ENCODE results near the gene CAPRIN1.

The CAPRIN1 gene, protein sequence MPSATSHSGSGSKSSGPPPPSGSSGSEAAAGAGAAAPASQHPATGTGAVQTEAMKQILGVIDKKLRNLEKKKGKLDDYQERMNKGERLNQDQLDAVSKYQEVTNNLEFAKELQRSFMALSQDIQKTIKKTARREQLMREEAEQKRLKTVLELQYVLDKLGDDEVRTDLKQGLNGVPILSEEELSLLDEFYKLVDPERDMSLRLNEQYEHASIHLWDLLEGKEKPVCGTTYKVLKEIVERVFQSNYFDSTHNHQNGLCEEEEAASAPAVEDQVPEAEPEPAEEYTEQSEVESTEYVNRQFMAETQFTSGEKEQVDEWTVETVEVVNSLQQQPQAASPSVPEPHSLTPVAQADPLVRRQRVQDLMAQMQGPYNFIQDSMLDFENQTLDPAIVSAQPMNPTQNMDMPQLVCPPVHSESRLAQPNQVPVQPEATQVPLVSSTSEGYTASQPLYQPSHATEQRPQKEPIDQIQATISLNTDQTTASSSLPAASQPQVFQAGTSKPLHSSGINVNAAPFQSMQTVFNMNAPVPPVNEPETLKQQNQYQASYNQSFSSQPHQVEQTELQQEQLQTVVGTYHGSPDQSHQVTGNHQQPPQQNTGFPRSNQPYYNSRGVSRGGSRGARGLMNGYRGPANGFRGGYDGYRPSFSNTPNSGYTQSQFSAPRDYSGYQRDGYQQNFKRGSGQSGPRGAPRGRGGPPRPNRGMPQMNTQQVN

DNA sequence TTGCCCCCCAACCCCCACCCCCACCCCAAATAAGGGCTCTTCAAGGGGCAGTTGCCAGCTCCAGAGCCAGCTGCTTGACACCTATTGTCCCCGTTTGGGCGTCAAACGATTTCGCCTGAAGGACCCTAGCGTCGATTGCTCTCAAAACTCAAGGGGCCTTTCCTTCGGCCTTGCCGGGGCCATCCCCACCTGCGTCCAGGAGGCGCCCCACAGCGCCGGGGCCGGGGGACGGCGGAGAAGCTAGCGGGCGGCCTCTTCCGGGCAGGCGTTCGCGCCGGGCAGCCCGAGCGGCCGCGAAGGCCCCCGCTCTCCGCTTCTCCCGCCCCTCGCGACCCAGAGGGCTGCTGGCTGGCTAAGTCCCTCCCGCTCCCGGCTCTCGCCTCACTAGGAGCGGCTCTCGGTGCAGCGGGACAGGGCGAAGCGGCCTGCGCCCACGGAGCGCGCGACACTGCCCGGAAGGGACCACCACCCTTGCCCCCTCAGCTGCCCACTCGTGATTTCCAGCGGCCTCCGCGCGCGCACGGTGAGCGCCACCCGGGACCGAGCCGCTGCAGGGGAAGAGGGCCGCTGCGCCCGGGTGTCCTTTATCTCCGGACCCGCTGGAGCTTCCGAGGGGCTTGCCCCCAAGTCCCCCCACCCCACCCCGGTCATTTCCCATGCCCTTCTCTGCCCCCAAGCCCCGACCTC lies at the start of gene CAPRIN1:
Gene CAPRIN1, plus strand, starts transcription at position 383 of the 687 bp plus-strand sequence. CDS start 690 bp downstream, outside the sequence.
- peak; percentile 69 for DNase-seq

- DNase-seq = no peak
These were observed 49.1 kb upstream of the CAPRIN1 start for GRCh38 chr11:34002420-34002819.

- DNase-seq = no peak
These were observed 47.3 kb upstream of the CAPRIN1 start for GRCh38 chr11:34004236-34004635.

- DNase-seq = no peak
These were observed 44.7 kb upstream of the CAPRIN1 start for GRCh38 chr11:34006876-34007275.

DNA sequence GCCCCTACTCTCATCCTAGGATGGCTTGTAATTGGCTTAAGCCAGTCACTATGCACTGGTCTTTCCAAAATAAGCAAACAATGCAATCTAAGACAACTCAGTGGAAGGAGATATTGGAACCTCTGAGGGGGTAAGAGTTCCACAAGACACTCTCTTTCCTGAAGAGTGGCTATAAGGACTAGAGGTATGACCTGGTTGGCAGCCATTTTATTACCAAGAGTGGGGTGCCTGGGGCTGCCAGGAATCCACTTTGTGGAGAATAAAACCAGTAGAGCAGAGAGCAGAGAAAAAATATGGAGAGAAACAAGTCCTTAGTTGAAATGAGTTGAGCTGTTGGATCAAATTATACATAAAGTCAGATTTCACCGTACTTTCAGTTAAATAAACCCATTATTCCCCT lies 38.8 kb upstream of the CAPRIN1 start:
- no peak for DNase-seq

DNA sequence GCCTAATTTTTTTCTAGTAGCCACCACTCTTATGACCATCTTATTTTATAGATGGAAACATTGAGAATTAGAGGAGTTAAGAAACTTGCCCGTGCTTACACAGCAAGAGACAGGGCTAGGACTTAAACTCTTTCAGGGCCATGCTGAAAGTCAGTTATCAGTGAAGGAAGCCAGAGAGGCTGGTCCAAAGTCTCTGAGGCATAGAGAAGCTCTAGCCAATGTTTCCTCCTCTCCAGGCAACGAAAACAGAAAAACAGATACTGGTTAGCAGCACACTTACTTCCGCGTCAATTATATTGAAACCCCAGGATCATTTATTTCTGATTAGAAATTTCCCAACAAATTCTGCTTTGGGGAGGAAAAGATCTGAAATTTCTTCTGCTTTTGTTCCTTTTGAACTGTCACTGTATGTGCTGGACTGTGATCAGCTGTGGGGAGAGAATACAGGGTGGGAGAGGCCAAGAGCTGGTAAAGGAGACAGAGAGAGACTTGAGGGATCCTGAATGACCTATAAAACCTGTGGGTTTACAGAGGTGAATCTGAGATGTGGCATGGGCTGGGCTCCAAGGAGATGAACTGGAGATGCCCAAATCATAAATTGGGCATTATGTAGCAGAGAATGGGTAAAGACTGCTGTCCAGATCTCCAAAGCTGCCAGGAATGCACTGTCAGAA lies 37.5 kb upstream of the CAPRIN1 start:
- no peak for DNase-seq

GRCh38 chr11:34021977-34022735 lies 29.4 kb upstream of the CAPRIN1 start:
- DNase-seq = no peak

DNA sequence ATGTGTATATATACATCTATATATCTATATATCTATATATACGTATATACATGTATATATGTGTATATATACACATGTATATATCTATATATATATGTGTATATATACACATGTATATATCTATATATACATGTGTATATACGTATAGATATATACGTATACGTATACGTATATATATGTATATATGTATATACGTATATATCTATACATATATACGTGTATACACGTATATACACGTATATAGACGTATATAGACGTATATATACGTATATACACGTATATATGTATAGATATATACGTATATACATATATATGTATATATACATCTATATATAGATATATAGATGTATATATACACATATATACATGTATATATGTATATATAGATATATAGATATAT lies 25.1 kb upstream of the CAPRIN1 start:
- no peak for DNase-seq

- no peak for DNase-seq
These were observed 23.8 kb upstream of the CAPRIN1 start for GRCh38 chr11:34027516-34028408.

DNA sequence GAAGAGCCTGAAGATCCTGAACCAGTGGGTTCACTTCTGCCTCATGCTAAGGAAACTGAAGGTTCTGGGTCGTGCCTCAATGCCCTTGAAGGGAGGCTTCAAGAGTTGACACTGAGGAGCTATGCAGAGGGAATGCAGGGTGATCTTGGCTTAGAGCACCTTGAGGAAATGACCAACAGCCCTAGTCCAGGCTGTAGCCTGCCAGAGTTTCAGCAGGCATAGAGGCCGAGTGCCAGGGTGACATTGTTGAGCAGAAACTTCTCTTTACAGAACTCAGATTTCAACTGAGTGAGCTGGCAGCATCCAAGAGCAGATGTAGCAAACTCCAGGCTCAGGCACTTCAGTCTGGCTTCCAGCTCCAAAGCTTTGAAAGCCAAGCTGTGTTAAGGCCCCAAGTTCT lies 23.1 kb upstream of the CAPRIN1 start:
- DNase-seq = no peak

DNA sequence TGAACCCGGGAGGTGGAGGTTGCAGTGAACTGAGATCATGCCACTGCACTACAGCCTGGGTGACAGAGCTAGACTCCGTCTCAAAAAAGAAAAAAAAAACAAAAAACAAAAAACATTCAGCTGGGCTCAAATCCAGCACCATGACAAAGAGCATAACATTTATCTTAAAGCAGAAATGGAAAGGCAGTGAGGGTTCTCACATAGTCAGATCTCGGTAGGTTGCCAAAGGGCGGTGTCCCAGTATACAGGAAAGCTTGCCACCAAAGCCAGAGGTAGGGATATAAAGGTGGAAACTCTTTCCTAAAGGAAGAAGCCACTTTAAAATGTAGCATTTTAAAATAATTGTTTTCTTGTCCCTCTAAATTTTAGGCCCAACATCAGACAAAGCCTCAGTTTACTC lies 22.4 kb upstream of the CAPRIN1 start:
- DNase-seq = no peak

DNA sequence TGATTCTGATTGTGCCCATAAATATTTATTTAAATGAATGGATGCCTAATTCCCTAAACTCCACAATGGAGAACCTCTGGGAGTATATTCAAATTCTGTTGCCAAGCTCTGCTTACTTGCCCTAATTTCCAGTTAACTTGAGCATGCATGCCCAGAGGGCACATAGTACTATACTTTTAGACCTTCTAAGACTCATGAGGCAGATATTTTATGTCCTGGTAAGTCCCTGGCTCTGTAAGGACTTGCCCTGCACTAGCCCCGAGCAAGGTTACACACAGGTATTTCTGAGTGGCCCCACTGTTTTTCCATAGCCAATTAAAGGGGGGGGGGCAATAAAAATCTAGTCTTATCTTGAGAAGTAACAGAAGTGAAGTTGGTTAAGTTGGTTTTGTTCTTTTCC lies 21.1 kb upstream of the CAPRIN1 start:
- no peak for DNase-seq

DNA sequence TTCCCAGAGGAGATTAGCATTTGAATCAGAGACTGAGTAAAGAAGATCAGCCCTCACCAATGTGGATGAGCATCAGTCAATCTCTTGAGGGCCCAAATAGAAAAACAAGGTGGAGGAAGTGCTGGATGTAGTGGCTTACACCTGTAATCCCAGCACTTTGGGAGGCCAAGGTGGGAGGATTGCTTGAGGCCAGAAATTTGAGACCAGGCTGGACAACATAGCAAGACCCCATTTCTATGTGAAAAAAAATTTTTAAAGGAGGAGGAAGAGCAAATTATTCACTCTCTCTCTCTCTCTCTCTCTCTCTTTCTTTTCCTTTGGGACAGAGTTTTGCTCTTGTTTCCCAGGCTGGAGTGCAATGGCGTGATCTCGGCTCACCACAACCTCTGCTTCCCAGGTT lies 18.1 kb upstream of the CAPRIN1 start:
- no peak for DNase-seq

DNA sequence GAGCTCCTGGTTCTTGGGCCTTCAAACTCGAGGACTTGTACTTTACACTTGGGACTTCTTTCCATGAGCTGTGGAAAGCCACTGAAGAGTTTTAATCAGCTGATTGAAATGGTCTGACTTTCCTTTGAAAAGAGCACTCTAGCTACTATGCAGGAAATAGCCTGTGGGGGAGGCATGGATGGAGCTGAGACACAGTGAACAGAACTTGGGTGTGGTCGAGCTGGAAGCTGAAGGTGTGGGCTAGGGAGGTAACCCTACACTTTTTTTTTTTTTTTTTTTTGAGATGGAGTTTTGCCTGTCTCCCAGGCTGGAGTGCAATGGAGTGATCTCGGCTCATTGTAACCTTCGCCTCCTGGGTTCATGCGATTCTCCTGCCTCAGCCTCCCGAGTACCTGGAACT lies 17.5 kb upstream of the CAPRIN1 start:
- no peak for DNase-seq

DNA sequence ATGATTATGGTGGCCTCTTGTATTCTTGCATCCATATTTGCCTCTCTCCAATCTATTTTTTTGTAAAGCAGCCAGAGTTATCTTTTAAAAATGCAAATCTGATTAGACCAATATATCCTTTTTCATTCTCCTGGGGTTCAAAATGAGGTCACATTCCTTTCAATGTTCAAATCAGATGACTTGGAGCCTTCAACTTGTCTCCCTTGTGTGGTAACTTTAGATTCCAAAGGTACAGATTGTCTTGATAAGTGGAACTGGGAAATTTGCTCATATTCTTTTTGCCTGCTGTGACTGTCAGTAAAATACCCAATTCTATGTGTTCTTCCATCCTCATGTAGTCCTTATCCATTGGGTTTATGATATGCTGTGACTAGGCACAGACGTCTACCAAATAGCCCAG lies 15.1 kb upstream of the CAPRIN1 start:
- no peak for DNase-seq

DNA sequence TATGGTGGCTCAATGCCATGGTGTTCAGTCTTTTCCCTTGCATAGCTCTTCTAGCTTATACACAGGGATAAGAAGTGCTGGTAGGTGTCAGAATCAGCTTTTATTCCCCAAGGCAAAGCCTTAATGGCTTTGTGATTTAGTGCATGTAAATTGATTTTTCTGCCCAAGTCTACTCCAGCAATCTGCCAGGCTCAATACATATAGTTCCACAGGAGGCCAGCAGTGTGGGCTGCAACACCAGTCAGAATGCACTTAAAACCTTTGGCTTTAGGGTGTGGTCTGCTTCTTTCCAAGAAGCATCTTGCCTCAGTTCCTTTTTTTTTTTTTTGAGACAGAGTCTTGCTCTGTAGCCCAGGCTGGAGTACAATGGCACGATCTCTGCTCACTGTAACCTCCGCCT lies 14.5 kb upstream of the CAPRIN1 start:
- no peak for DNase-seq

DNA sequence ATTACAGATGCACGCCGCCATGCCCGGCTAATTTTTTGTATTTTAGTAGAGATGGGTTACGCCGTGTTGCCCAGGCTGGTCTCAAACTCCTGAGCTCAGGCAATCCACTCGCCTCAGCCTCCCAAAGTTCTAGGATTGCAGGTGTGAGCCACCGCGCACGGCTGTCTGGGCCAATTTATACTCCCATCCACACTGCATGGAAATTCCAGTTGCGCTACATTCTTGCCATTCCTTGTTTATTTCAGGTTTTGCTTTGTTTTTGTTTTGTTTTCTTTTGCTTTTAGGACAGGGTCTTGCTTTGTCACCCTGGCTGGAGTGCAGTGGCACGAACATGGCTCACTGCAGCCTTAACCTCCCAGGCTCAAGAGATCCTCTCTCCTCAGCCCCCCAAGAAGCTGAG lies 11.0 kb upstream of the CAPRIN1 start:
- no peak for DNase-seq

GRCh38 chr11:34044664-34045485 lies 6.7 kb upstream of the CAPRIN1 start:
- no peak for DNase-seq

DNA sequence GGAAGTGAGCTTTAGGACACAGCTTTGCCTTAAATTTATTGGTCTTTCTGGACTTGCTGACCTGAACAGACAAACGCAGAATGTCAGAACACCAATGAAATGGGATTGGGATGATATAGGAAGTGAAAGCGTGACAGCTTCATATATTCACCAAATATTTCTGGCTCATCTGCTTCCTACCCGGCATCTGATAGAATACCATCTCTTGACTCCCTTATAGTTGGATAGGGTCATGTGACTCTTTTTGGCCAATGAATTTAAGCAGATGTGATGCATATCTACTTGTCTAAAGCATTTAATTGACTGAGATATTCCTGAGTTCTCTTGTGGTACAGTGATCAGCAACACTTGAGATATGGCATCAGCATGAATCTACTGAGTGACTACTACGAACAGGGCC lies 2.5 kb upstream of the CAPRIN1 start:
- DNase-seq = no peak

- no peak for DNase-seq
These were observed 766 bp upstream of the CAPRIN1 start for GRCh38 chr11:34050581-34051348.

Data from NCI-H1436 treated with DMSO at 0.1 percent for 48 hours (cell line).